ENCODE measurements around the gene ACTL8. TPM values are rescaled to one million over a fixed set of nuclear protein-coding genes. Genes with fewer than 3 reads are reported as not detected.

The ACTL8 gene
- total RNA-seq, 1 experiment from 2014 or later = not detected

DNA sequence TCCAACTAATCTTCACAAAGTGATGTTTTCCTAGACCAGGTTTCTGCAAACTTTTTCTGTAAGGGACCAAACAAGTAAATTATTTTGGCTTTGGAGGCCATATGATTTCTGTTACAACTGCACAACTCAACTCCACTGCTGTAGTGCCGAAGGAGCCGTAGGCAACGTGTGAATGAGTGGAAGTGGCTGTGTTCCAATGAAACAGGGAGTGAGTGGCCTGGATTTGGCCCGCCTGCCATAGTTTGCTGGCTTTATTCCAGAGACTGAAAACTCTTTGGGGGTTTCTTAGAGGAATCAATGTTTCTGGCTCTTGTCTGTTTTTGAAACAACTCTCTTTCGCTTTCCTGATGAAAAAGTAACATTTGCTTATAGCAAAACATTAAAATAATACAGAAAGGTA lies 12.6 kb upstream of the ACTL8 start:
- ATAC-seq = no peak
- H3K27ac ChIP-seq (ENCODE audit: low read length) = no peak overlapping the region
- intact Hi-C loops (cut with micrococcal nuclease; ENCODE audit: unreplicated experiment) = no loop called here

DNA sequence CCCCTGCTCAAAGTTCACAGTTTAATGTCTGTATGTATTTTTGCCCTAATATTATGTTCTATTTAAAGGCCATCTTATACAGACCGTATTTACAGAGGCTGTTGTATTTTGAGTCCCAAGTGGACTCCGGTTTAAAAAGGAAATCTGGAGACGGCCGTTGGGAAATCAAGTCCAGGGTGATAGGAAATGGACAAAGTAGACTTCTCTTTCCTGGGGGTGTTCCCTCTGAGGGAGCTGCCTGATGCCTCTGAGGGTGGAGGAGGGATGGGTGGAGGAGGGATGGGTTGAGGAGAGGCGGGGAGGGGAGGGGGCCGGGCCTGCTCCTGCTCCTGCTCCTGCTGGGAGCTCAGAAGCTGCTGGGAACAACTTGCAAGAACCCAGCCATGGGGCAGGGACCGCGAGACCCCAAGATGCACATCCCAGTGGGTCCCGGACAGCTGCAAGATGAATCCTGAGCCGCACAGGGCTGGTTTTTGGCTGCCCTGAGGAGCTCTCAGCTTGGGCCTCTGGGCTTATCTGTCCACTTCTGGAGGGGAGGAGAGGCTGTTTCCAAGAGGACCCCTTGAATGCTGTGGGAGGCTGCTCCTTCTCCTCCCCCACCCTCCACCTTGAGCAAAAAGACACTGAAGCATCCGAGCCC lies 12.0 kb upstream of the ACTL8 start:
- Histone ChIP-seq H3K4me1 (ENCODE audit: control insufficient read depth, insufficient read depth, low read length) (no peaks in the 10 kb centered on the region), H3K9me3 (ENCODE audit: control insufficient read depth, insufficient read depth, low read depth, low read length) (no peaks in the 10 kb centered on the region), H3K27me3 (ENCODE audit: control insufficient read depth, insufficient read depth, low read length) (peaks cover 11% of the 10 kb centered on the region), H3K27ac (ENCODE audit: low read length) (no peak overlapping the region), H3K4me3 (ENCODE audit: low read depth in 2 of 2, low read length in 2 of 2) (no peak overlapping the region), H3K36me3 (ENCODE audit: control insufficient read depth, insufficient read depth, low read length) (no peaks in the 10 kb centered on the region)
- ChIA-PET POLR2A (no interaction called here), CTCF (no interaction called here)
- TF ChIP-seq TCF7L2 (IDR thresholded peaks at IDR 0.05; ENCODE audit: low read depth, low read length) (no peak), POLR2AphosphoS5 (IDR thresholded peaks at IDR 0.05; ENCODE audit: low read depth, low read length) (no peak), SIN3A (IDR thresholded peaks at IDR 0.05; ENCODE audit: borderline replicate concordance, insufficient read depth, low read depth, low read length) (no peak)
- TF ChIP-seq, protein P1, sequence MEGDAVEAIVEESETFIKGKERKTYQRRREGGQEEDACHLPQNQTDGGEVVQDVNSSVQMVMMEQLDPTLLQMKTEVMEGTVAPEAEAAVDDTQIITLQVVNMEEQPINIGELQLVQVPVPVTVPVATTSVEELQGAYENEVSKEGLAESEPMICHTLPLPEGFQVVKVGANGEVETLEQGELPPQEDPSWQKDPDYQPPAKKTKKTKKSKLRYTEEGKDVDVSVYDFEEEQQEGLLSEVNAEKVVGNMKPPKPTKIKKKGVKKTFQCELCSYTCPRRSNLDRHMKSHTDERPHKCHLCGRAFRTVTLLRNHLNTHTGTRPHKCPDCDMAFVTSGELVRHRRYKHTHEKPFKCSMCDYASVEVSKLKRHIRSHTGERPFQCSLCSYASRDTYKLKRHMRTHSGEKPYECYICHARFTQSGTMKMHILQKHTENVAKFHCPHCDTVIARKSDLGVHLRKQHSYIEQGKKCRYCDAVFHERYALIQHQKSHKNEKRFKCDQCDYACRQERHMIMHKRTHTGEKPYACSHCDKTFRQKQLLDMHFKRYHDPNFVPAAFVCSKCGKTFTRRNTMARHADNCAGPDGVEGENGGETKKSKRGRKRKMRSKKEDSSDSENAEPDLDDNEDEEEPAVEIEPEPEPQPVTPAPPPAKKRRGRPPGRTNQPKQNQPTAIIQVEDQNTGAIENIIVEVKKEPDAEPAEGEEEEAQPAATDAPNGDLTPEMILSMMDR (IDR thresholded peaks at IDR 0.05) = no peak
- TF ChIP-seq, protein P2, sequence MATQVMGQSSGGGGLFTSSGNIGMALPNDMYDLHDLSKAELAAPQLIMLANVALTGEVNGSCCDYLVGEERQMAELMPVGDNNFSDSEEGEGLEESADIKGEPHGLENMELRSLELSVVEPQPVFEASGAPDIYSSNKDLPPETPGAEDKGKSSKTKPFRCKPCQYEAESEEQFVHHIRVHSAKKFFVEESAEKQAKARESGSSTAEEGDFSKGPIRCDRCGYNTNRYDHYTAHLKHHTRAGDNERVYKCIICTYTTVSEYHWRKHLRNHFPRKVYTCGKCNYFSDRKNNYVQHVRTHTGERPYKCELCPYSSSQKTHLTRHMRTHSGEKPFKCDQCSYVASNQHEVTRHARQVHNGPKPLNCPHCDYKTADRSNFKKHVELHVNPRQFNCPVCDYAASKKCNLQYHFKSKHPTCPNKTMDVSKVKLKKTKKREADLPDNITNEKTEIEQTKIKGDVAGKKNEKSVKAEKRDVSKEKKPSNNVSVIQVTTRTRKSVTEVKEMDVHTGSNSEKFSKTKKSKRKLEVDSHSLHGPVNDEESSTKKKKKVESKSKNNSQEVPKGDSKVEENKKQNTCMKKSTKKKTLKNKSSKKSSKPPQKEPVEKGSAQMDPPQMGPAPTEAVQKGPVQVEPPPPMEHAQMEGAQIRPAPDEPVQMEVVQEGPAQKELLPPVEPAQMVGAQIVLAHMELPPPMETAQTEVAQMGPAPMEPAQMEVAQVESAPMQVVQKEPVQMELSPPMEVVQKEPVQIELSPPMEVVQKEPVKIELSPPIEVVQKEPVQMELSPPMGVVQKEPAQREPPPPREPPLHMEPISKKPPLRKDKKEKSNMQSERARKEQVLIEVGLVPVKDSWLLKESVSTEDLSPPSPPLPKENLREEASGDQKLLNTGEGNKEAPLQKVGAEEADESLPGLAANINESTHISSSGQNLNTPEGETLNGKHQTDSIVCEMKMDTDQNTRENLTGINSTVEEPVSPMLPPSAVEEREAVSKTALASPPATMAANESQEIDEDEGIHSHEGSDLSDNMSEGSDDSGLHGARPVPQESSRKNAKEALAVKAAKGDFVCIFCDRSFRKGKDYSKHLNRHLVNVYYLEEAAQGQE (IDR thresholded peaks at IDR 0.05; ENCODE audit: insufficient read depth in 1 of 2, low read depth in 2 of 2, low read length in 1 of 2) = no peak
- no TSS peak for BruUV-seq (replicated peaks)
- in situ Hi-C loops (cut with HindIII; ENCODE audit: low pct_unique_long_range_greater_than_20kb, low sequenced_read_pairs) (no loop called here), intact Hi-C loops (cut with micrococcal nuclease; ENCODE audit: unreplicated experiment) (no loop called here)
- ATAC-seq (no peak), DNase-seq (ENCODE audit: low read depth, low spot score) (no peak)

More for the DNA sequence above, 12.6 kb upstream of the ACTL8 start:
- ChIA-PET CTCF (no interaction called here), POLR2A (no interaction called here)
- BruUV-seq (replicated peaks) = no TSS peak
- TF ChIP-seq TCF7L2 (IDR thresholded peaks at IDR 0.05; ENCODE audit: low read depth, low read length) (no peak), SIN3A (IDR thresholded peaks at IDR 0.05; ENCODE audit: borderline replicate concordance, insufficient read depth, low read depth, low read length) (no peak), POLR2AphosphoS5 (IDR thresholded peaks at IDR 0.05; ENCODE audit: low read depth, low read length) (no peak)
- TF ChIP-seq, protein P1 (IDR thresholded peaks at IDR 0.05) = no peak
- TF ChIP-seq, protein P2 (IDR thresholded peaks at IDR 0.05; ENCODE audit: insufficient read depth in 1 of 2, low read depth in 2 of 2, low read length in 1 of 2) = no peak
- Histone ChIP-seq H3K4me3 (ENCODE audit: low read depth in 2 of 2, low read length in 2 of 2) (no peak overlapping the region), H3K4me1 (ENCODE audit: control insufficient read depth, insufficient read depth, low read length) (no peaks in the 10 kb centered on the region), H3K36me3 (ENCODE audit: control insufficient read depth, insufficient read depth, low read length) (no peaks in the 10 kb centered on the region), H3K27me3 (ENCODE audit: control insufficient read depth, insufficient read depth, low read length) (peaks cover 11% of the 10 kb centered on the region), H3K9me3 (ENCODE audit: control insufficient read depth, insufficient read depth, low read depth, low read length) (no peaks in the 10 kb centered on the region)
- in situ Hi-C loops (cut with HindIII; ENCODE audit: low pct_unique_long_range_greater_than_20kb, low sequenced_read_pairs) = no loop called here
- no peak for DNase-seq (ENCODE audit: low read depth, low spot score)

Measured in Panc1 (cell line).